Progenitor cell of endocrine pancreas (in vitro differentiated cells): ENCODE results near the gene DSPP. TPM values are rescaled to one million over a fixed set of nuclear protein-coding genes. Genes with fewer than 3 reads are reported as not detected.

Experiments
- DNase-seq: peaks from one replicate; pipeline ENCODE4 v3.0.0; 2021; ENCODE audit warnings: low spot score; ENCODE audit not compliant: unreplicated experiment
- H3K27ac Mint-ChIP-seq: 2 replicates; pipeline ENCODE4 v1.8.0; 2021; ENCODE audit warnings: mild to moderate bottlenecking, moderate library complexity, mixed read lengths
- H3K27me3 Mint-ChIP-seq: 2 replicates; pipeline ENCODE4 v1.8.0; 2021; ENCODE audit warnings: mixed read lengths
- H3K36me3 Mint-ChIP-seq: 2 replicates; pipeline ENCODE4 v1.8.0; 2022; ENCODE audit warnings: mixed read lengths; ENCODE audit not compliant: insufficient read depth
- H3K4me1 Mint-ChIP-seq: 2 replicates; pipeline ENCODE4 v1.8.0; 2021; ENCODE audit warnings: low read depth, mixed read lengths
- H3K4me3 Mint-ChIP-seq: 2 replicates; pipeline ENCODE4 v1.8.0; 2021; ENCODE audit warnings: low read depth, mild to moderate bottlenecking, moderate library complexity, mixed read lengths
- H3K9me3 Mint-ChIP-seq: 2 replicates; pipeline ENCODE4 v1.8.0; 2021; ENCODE audit warnings: low read depth, mixed read lengths
- total RNA-seq: library from RNA; stranded (reverse); gene quantifications from 2 replicates; pipeline ENCODE4 v1.2.1, GENCODE V29; 2021
- TF ChIP-seq, protein P1 (sequence below): fragments of 200-600 bp; sonication (generic); IDR thresholded peaks from one replicate; pipeline ENCODE4 v1.5.0; 2021; ENCODE audit warnings: antibody characterized with exemption, mild to moderate bottlenecking; ENCODE audit not compliant: unreplicated experiment

Gene DSPP
- total RNA-seq, 1 donor from 2014 or later, result not detected

DNA sequence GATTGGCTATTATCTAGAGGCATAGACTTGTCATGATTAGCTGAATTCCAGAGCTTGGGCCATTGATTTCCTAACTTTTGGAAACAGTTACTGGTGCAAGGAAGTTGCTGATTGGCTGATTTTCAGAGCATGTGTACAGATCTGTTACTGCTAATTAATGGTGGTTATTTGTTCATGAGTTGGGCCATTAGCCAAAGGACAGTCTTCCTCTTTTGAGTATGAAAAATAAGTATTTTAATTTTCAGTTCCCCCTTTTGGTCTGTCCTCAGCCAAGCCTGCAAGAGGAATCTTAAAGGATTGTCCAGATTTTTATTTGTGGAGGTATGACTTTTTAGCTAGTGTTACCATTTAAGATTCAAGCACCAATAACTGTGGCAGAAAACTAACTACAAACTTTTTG lies 7.0 kb upstream of the DSPP start:
- Mint-ChIP-seq H3K4me3 (no peak overlapping the region), H3K36me3 (no peaks in the 10 kb centered on the region)

GRCh38 chr4:87614292-87614890 lies 6.1 kb downstream of the DSPP start:
- H3K4me3 Mint-ChIP-seq, result no peak overlapping the region
- DNase-seq, result no peak
- H3K27me3 Mint-ChIP-seq, result no peaks in the 10 kb centered on the region
- H3K9me3 Mint-ChIP-seq, result no peaks in the 10 kb centered on the region
- no peak overlapping the region for H3K27ac Mint-ChIP-seq
- TF ChIP-seq, protein P1, sequence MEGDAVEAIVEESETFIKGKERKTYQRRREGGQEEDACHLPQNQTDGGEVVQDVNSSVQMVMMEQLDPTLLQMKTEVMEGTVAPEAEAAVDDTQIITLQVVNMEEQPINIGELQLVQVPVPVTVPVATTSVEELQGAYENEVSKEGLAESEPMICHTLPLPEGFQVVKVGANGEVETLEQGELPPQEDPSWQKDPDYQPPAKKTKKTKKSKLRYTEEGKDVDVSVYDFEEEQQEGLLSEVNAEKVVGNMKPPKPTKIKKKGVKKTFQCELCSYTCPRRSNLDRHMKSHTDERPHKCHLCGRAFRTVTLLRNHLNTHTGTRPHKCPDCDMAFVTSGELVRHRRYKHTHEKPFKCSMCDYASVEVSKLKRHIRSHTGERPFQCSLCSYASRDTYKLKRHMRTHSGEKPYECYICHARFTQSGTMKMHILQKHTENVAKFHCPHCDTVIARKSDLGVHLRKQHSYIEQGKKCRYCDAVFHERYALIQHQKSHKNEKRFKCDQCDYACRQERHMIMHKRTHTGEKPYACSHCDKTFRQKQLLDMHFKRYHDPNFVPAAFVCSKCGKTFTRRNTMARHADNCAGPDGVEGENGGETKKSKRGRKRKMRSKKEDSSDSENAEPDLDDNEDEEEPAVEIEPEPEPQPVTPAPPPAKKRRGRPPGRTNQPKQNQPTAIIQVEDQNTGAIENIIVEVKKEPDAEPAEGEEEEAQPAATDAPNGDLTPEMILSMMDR, result no peak
- H3K4me1 Mint-ChIP-seq, result no peaks in the 10 kb centered on the region
- no peaks in the 10 kb centered on the region for H3K36me3 Mint-ChIP-seq

More for the DNA sequence above, 7.0 kb upstream of the DSPP start:
- no peaks in the 10 kb centered on the region for H3K4me1 Mint-ChIP-seq
- no peak overlapping the region for H3K27ac Mint-ChIP-seq
- TF ChIP-seq, protein P1, result no peak
- no peaks in the 10 kb centered on the region for H3K27me3 Mint-ChIP-seq
- no peak for DNase-seq
- H3K9me3 Mint-ChIP-seq, result peaks cover 27% of the 10 kb centered on the region

DNA sequence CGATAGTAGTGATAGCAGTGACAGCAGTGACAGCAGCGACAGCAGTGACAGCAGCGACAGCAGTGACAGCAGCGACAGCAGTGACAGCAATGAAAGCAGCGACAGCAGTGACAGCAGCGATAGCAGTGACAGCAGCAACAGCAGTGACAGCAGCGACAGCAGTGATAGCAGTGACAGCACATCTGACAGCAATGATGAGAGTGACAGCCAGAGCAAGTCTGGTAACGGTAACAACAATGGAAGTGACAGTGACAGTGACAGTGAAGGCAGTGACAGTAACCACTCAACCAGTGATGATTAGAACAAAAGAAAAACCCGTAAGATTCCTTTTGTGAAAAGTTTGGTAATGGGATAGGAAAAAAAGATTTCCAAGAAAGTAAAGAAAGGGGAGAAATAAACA lies 7.9 kb downstream of the DSPP start:
- H3K27me3 Mint-ChIP-seq, result peaks cover 5% of the 10 kb centered on the region
- H3K27ac Mint-ChIP-seq, result no peak overlapping the region
- TF ChIP-seq, protein P1, result no peak
- H3K4me1 Mint-ChIP-seq, result no peaks in the 10 kb centered on the region
- DNase-seq, result no peak
- no peaks in the 10 kb centered on the region for H3K36me3 Mint-ChIP-seq
- no peak overlapping the region for H3K4me3 Mint-ChIP-seq
- no peaks in the 10 kb centered on the region for H3K9me3 Mint-ChIP-seq

DNA sequence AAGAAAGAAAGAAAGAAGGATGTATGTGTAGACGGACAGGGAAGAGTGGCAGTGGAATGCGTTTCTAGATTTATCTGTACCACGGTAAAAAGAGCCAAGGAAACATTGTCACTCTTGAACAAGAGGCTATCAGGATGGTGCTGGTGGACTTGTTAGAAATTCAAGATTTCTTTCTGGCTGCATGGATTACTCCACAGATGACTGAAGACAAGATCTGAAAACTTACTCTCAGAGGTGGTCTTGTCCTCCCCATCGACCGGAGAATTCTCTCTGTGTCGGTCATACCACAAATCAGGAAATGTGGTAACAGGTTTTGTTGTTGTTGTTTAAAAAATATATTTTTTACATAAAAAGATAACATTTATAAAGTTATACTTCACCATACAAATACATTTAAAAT lies 11.8 kb downstream of the DSPP start:
- TF ChIP-seq, protein P1, result no peak
- H3K4me1 Mint-ChIP-seq, result peaks cover 4% of the 10 kb centered on the region
- peaks cover 6% of the 10 kb centered on the region for H3K9me3 Mint-ChIP-seq
- DNase-seq, result no peak
- H3K27me3 Mint-ChIP-seq, result peaks cover 5% of the 10 kb centered on the region
- no peak overlapping the region for H3K4me3 Mint-ChIP-seq
- no peak overlapping the region for H3K27ac Mint-ChIP-seq
- no peaks in the 10 kb centered on the region for H3K36me3 Mint-ChIP-seq

GRCh38 chr4:87620491-87620890 lies 12.2 kb downstream of the DSPP start:
- no peak overlapping the region for H3K4me3 Mint-ChIP-seq
- H3K9me3 Mint-ChIP-seq, result peaks cover 6% of the 10 kb centered on the region
- TF ChIP-seq, protein P1, result no peak
- H3K27me3 Mint-ChIP-seq, result peaks cover 5% of the 10 kb centered on the region
- no peak for DNase-seq
- peaks cover 4% of the 10 kb centered on the region for H3K4me1 Mint-ChIP-seq
- no peaks in the 10 kb centered on the region for H3K36me3 Mint-ChIP-seq
- H3K27ac Mint-ChIP-seq, result no peak overlapping the region
